ENCODE results near the gene SH3RF3.

Gene SH3RF3

GRCh38 chr2:109442715-109443319 lies 313.8 kb downstream of the SH3RF3 start:
- no peak for DNase-seq

DNA sequence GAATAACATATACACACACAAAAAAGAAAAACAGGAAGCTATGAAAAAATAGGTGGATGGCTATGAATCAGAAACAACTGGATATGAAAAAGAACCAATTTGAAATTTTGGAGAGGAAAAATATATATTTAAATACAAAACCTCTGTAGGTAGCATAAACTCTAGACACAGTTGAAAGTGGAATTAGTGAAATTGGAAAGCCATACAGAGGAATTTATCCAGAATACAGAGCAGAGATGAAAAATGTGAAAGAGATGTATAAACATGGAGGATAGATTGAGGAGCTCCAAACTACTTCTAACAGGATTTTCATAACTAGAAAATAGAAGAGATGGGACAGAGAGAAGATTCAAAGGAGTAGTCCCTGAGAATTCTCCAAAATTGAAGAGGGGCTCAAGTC lies 315.9 kb downstream of the SH3RF3 start:
- no peak for DNase-seq

DNA sequence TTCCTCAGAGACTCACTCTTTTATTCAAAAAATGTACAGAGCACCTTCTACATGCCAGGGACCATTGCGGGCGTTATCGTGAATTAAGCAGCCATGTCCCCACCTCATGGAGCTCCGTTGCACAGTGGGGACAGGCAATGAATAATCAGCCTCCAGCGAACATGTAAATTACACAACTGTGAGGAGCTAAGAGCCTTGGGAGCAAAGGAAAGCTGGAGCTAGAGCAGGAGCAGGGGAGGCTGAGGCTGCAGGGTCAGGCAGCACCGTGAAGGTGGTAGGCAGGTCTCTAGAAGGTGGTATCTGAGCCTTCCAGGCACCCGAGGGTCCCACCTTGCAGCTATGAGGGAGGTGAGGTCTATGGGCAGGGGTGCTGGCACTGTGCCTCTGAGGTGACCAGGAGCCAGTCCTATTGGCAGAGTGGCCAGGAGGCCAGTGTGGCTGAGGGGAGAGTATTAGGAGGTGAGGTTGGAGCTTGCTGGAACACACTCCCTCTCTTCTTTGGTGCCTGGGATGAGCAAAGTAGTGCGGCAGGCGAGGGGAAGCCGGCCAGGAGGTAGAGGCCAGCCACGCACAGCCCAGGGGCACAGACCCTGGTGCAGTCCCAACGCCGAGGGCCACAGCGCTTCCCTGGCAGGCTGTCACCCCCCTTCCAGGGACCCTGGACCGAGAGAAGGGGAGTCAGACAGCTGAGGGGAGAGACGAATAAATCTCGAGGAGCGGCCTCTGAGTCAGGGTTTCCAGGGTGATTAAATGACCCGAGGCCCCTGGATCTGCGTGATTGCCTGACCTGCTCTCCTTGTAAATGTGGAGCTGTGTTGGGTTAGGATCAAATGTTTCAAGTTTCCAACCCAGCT lies 317.5 kb downstream of the SH3RF3 start:
- no peak for DNase-seq

DNA sequence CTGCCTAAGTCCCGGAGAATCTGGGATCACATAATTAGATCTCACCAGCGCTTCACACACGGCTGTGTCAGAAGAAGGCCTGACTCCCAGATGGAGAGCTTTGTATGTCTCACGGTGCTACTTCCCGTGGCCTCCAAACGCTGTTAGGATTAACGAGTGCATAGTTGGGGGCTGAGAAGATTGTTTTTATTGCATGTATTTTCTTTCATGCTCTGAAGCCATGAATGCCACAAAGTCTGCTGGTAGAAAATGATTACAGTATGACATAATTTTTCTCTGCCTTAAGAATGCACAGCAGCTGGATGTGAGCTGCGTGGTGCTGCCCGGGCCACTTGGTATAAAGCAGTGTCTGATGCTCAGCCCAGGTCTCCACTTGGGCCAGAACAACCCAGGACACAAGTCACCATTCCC lies 318.3 kb downstream of the SH3RF3 start:
- no peak for DNase-seq

DNA sequence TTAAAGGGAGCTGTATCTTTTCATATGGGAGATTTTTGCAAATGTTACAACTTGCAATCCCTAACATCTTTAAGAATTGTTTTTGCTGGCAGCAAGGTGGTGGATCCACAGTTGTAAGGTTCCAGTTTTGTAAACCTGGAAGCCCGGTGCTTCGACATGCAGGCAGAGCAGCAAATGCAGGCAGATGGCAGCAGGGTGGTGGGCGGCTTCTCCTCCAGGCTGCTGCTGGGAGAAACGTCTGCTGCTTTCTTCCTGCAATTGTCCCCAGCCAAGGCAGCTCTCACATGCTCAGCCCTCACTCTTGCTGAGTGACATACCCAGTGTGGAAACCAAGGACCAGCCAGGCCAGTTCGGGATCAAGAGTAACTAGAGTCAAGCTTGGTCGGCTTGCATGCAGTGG lies 318.8 kb downstream of the SH3RF3 start:
- no peak for DNase-seq

GRCh38 chr2:109448207-109448606 lies 319.2 kb downstream of the SH3RF3 start:
- no peak for DNase-seq

DNA sequence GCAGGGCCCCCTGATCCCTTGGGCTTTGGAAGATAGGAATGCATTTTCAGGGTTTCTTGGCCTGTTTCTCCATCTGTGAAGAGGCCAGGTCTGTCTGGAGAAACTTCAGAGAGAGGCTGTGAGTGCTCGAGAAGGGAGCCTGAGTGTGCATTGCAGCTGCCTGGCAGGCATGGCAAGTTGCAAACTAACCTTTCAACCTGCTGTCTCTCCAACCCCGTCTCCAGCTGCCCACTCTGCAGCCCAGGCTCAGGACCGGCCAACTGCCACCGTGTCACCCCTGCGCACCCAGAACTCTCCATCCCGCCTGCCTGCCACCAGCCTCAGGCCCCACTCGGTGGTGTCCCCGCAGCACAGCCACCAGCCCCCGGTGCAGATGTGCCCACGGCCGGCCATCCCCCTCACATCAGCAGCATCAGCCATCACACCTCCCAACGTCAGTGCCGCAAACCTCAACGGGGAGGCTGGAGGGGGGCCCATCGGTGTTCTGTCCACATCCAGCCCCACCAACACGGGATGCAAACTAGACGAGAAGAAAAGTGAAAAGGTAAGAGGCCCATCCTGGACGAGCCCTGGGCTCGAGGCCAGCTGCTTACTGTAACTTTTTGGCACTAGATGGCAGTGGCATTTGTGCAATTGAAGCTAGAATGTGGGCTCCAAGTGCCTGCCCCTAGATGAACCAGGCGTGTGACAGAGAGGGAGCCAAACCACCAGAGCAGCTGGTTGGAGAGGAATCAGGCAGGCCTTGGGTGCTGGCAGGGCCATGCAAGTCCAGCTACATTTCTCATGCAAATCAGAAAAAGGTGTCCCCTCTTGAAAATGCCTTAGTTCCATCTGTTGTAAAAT lies 320.2 kb downstream of the SH3RF3 start:
- no peak for DNase-seq

GRCh38 chr2:109450574-109451273 lies 321.7 kb downstream of the SH3RF3 start:
- DNase-seq, result no peak

- DNase-seq, result no peak
Observed at GRCh38 chr2:109451671-109452070, 322.7 kb downstream of the SH3RF3 start.

DNA sequence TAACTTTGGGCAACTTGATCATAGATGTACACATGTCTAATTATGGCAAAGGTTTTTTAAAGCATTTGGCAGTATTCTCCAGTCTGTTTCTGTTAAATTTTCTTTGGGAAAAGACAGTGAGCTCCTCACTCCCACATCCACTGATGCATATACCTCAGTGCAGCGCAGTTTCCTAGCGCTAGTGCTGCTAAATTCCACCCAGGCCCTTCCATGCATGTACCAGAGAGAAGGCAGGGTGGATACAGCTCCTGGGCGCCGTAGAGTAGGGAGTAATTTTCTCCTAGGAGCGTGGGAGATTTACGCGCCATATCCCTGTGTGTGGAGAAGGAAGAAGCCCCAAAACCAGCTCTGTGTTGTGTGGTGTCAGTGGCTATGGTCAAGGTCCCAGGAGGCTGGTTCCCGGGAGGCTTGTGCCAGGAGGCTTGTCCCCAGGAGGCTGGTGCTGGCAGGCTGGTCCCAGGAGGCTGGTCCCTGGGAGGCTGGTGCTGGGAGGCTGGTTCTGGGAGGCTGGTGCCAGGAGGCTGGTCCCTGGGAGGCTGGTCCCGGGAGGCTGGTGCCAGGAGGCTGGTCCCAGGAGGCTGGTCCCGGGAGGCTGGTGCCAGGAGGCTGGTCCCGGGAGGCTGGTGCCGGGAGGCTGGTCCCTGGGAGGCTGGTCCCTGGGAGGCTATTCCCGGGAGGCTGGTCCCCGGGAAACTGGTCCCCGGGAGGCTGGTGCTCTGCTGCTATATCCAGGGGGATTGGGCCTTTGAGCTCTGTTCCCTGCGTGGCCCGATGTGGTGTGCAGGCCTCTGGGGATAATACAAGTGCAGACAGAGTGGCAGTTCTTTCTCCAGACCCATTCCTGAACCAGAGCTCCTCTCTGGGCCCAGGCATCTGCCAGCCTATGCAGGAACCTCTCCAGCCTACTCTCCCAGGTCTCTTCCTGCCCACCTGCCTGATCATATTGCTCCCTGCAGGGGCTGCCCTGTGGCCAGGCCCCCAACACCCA lies 323.6 kb downstream of the SH3RF3 start:
- no peak for DNase-seq

- DNase-seq, result no peak
Observed at GRCh38 chr2:109453371-109453995, 324.5 kb downstream of the SH3RF3 start.

GRCh38 chr2:109454304-109454703 lies 325.3 kb downstream of the SH3RF3 start:
- no peak for DNase-seq

- DNase-seq, result no peak
Observed at GRCh38 chr2:109454765-109455394, 325.9 kb downstream of the SH3RF3 start.

GRCh38 chr2:109455731-109456691 lies 327.0 kb downstream of the SH3RF3 start:
- no peak for DNase-seq

- no peak for DNase-seq
Observed at GRCh38 chr2:109456776-109457175, 327.8 kb downstream of the SH3RF3 start.

DNA sequence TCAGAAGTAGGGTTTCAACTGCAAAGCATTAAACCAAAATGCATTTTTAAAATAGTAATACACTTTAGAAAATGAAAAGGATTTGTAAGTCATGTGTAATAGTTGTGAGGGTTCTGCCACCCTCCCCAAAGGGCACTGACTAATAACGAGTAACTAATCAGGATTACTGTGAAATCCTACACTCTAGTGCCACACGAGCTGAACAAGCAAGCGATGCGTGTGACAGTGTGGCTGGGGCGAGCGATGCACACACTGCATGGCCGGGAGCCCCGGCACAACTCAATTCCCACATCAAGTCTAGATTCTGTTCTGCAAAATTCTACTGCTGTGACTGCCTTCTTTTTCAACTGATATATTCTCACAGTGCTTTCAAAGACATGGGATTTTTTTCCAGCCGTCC lies 328.4 kb downstream of the SH3RF3 start:
- no peak for DNase-seq

GRCh38 chr2:109457794-109458193 lies 328.8 kb downstream of the SH3RF3 start:
- DNase-seq, result no peak

- DNase-seq, result no peak
Observed at GRCh38 chr2:109458512-109458911, 329.5 kb downstream of the SH3RF3 start.

- no peak for DNase-seq
Observed at GRCh38 chr2:109459485-109459884, 330.5 kb downstream of the SH3RF3 start.
